Measurements from ENCODE around the gene ZFHX2.
A peak's percentile ranks its signal among the peaks of the same experiment; 100 is the strongest.

The ZFHX2 gene

DNA sequence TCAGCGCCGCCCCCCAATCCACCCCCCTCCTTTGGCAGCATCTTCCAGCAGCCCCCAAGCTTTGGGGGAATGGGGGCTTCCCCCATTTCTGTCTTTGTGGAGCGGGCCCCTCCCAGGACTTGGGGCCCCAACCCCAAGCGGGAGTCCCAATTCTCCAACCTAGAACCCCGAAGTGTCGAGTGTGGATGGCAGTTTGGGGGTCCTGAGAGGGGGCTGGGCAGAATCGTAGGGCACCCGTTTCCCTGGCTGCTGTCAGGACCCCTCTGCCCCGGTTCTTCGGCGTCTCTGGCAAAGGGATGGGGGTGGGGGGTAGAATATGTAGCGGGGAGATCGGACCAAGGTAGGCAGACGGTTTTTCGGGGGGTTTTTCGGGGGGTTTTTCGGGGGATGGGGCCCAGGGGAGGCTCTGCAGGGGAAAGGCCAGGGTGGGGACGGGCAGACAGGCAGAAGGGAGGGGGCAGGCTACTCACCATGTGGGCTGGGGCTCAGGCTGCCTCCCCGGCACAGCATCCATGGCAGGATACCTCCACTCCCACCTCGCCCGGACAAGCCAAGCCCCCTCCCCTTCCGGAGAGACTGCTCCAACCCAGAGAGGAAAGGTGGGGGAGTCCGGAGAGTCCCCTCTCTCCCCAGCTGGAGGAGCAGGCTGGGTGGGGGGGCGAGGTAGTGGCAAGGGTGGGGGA is 26.3 kb upstream of the ZFHX2 start:
- in situ Hi-C loops (cut with MboI; ENCODE audit: low pct_unique_long_range_greater_than_20kb, low sequenced_read_pairs, unreplicated experiment), result no loop called here
- TF ChIP-seq, protein P1, sequence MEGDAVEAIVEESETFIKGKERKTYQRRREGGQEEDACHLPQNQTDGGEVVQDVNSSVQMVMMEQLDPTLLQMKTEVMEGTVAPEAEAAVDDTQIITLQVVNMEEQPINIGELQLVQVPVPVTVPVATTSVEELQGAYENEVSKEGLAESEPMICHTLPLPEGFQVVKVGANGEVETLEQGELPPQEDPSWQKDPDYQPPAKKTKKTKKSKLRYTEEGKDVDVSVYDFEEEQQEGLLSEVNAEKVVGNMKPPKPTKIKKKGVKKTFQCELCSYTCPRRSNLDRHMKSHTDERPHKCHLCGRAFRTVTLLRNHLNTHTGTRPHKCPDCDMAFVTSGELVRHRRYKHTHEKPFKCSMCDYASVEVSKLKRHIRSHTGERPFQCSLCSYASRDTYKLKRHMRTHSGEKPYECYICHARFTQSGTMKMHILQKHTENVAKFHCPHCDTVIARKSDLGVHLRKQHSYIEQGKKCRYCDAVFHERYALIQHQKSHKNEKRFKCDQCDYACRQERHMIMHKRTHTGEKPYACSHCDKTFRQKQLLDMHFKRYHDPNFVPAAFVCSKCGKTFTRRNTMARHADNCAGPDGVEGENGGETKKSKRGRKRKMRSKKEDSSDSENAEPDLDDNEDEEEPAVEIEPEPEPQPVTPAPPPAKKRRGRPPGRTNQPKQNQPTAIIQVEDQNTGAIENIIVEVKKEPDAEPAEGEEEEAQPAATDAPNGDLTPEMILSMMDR (IDR thresholded peaks at IDR 0.05; ENCODE audit: extremely low read depth, insufficient read depth, missing control alignments), result no peak
- peak; percentile 78 for DNase-seq (ENCODE audit: low spot score)

DNA sequence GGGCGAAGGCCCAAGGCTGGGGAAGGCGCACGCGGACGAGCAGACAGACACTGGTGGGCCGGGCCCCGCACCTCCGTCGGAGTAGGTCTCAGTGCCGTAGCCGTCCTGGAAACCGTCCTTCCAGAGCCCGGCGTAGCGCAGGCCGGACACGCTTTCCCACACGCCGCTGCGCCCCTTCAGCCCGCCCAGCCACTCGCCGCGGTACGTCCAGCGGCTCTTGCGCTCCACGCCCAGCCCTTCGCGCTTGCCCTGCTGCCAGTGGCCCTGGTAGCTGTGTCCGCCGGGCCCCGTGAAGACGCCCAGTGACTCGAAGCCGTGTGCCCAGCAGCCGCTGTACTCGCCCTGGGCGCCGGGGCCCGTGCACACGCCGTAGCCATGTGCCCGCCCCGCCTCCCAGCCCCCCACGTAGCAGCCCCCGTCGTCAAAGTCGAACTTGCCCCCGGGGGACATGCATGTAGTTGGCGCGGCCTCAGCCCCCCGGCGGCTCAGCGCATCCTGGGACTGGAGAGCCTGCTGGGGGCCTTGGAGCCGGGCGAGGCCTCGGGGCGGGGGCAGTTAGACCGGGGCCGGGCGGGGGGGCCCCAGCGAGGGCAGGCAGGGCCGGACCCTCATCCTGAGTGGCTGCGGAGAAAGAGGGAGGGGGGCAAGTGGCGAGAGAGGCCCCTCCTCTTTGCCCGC is 25.6 kb upstream of the ZFHX2 start:
- DNase-seq (ENCODE audit: low spot score), result peak; percentile 78
- in situ Hi-C loops (cut with MboI; ENCODE audit: low pct_unique_long_range_greater_than_20kb, low sequenced_read_pairs, unreplicated experiment), result no loop called here
- TF ChIP-seq, protein P1 (IDR thresholded peaks at IDR 0.05; ENCODE audit: extremely low read depth, insufficient read depth, missing control alignments), result no peak

DNA sequence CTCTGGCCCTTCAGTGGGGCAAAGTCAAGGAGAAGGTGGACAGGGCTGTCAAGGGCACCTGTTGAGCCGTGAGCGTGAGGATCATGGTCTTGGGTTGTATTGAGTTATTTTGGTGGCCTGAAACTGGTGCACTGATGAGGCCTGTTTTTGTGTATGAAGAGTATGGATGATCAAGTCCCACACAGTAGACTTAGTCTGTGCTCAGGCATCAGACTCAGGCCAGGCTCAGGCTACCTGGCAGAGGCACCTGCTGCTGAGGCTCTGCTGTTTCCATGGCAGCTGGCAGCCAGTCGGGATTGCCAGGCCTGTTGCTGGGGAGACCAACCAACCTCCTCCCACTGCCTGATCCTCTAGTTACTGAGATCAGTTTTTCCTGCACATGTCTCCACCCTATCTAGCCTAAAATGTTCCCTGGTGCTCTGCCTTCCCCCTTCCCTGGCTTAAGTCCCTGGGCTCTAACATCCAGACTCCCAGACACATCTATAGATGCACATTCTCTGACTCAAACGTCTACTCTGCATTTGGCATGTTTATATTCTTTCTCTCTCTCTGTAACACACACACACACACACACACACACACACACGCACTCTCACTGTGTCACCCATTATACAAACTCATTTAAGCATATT is 21.9 kb upstream of the ZFHX2 start:
- DNase-seq (ENCODE audit: low spot score), result no peak
- TF ChIP-seq, protein P1 (IDR thresholded peaks at IDR 0.05; ENCODE audit: extremely low read depth, insufficient read depth, missing control alignments), result no peak
- in situ Hi-C loops (cut with MboI; ENCODE audit: low pct_unique_long_range_greater_than_20kb, low sequenced_read_pairs, unreplicated experiment), result no loop called here

DNA sequence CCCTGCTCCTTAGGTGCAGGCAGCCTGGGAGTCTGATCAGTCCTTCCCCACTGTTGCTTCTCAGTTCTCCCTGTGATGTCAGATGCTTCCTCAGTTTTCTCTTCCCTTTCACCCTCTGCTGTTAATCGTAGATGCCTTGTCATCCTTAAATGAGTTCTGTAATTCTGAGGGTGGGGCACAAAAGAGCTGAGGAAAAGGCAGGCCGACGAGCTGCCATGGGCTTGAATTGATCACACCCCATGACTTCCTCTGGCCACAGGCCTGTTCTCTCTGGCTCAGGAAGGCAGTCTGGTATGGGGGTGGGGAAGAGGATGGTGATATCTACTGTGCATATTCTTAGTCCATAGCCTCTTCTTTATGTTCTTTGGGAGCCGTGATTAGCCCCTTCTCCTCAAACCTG is 21.3 kb upstream of the ZFHX2 start:
- no peak for DNase-seq (ENCODE audit: low spot score)
- TF ChIP-seq, protein P1 (IDR thresholded peaks at IDR 0.05; ENCODE audit: extremely low read depth, insufficient read depth, missing control alignments), result no peak
- in situ Hi-C loops (cut with MboI; ENCODE audit: low pct_unique_long_range_greater_than_20kb, low sequenced_read_pairs, unreplicated experiment), result no loop called here

DNA sequence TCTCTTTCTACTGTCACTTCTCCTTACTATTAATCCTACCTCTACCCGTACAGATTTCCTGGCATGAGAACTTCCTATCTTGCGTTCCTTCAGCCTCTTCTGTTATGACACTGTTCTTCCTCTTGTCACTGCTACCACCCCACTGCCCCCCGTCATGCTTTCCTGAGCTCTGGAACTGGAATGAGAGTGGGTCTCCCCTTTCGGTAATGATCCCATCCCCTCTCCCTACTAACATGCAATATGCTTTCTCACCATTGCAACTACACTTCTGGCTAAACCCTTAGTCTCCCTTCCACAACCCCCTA is 20.9 kb upstream of the ZFHX2 start:
- in situ Hi-C loops (cut with MboI; ENCODE audit: low pct_unique_long_range_greater_than_20kb, low sequenced_read_pairs, unreplicated experiment), result no loop called here
- DNase-seq (ENCODE audit: low spot score), result no peak
- TF ChIP-seq, protein P1 (IDR thresholded peaks at IDR 0.05; ENCODE audit: extremely low read depth, insufficient read depth, missing control alignments), result no peak

DNA sequence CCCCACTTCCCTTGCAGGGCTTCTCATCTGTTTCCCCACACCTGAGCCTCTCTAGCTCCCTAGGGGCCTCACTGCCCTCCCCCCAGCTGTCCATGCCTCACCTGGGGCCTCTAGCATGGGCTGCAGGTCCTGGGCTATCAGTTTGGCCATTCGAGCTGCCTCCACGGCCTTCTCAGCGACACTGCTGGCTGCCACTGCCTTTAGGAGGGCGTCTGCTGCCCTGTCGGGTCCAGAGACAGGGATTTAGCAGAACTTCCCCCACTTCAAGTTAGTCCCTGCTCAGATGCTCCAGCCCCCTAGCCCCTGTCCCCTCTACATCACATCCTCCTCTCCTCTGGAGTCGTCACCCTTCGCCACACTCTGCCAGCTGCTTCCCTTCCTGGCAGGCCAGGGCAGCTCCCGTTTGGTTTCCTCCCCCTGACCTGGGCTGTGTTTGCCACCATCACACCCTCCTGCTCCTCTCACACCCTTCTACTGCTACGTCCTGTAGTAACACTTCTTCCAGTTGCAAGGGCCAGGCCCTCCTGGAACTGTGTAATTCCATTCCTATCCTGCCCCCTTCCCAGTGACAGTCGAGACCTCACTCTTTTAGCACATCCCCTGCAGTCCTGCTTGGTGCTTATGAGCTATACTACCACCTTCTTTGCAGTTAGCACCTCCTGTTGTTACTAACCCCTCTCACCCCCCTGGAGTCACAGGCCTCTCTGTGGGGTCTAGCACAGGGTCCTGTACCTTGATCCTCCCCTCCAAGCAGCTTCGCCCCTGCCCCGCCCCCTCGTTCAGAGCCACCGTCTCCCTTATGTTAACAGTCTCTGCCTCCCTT is 20.3 kb upstream of the ZFHX2 start:
- in situ Hi-C loops (cut with MboI; ENCODE audit: low pct_unique_long_range_greater_than_20kb, low sequenced_read_pairs, unreplicated experiment), result no loop called here
- TF ChIP-seq, protein P1 (IDR thresholded peaks at IDR 0.05; ENCODE audit: extremely low read depth, insufficient read depth, missing control alignments), result no peak
- no peak for DNase-seq (ENCODE audit: low spot score)
